UCSD-AML1 (cell line): ENCODE measurements around the gene TCF4.

Experiments used
- DNase-seq: peaks from one replicate; lab custom pipeline; 2025; ENCODE audit not compliant: unreplicated experiment; lab: John Stamatoyannopoulos, UW

The TCF4 gene

DNA sequence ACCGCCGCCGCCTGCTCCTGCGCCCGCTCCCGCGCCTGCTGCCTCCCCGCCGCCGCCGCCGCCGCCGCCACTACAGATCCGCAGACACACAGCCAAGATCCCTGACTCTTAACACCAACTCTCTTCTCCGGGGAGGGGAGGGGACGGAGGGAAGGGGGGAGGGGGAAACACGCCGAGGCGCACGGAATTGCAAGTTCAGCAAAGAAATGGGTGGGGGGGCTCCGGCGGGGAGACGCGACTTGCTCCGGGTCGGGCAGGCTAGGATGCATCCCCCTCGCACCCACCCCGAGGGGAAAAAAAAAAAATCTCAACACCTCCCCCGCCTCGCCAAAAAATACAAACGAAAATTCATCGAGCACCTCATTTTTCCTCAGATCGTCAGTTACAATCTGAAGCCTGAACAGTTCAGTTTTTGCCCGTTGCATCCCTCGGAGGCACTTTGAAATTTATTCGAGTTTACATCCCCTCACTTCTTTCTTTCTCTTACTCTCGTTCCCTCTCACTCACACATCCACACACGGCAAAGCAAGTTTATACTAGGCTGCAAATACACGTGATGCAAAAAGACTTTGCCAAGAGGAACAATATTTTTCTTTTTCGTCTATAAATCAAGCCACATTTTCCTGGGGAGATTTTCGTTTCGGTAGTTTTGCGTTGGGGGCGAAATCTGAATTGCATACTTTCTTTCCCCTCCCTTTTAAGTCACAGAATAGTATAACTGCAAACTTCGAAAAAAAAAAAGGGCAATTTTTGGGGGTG is at the start of gene TCF4:
TSS of gene TCF4 (minus strand) at position 82 of the 759 bp plus-strand sequence. CDS start 1,076 bp downstream, outside the sequence.
- peak; percentile 19 for DNase-seq

DNA sequence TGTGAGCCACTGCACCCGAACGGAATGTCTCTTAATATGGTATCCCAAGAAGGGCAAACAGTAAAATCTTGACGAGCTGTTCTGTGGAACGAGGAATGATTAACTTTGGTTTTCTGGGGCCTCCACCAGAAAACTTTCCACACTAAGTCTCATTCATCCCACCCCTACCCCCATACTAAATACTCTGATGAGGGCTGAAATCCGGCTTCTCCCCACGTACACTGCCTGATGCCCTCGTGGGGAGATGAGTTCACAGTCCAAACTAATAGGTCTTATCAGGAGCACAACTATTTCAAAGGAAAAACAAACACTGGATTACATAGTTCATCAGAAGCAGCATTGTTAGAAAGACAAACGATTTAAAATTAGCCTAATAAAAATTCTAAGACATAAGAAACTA is 49.2 kb upstream of the TCF4 start:
- no peak for DNase-seq

DNA sequence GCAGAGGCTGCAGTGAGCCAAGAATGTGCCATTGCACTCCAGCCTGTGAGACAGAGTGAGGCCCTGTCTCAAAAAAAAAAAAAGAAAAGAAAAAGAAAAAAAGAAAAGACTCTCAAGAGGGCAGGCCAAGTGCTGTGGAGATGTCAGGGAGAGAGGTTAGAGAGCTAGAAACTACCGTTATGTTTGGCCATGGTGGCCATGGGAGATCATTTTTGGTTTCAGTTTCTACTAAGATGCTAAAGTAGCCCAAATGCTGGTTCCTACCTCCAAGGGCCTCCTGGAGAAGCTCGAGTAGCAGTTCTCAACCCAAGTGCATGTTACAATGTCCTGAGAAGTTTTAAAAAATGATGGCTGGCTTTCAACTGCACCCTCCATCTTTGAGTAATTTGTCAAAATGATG is 47.4 kb upstream of the TCF4 start:
- no peak for DNase-seq

DNA sequence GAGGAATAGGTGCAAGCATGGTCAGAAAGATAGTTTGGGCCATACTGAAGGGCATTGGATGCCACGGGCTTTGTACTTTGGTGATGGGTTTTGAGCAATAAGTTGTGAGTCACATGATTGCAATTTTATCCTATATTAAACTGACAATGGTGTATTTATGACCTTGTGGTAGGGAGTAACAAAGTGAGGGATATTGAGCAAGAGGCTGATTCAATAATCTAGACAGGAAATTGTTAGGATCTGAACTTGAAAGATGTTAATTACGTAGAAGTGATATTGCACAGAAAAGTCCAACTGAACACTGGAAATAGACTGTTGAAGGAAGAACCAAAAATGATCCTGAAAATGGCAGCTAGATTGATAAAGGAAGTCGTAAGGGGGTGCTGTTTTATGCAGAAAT is 46.6 kb upstream of the TCF4 start:
- DNase-seq = no peak

DNA sequence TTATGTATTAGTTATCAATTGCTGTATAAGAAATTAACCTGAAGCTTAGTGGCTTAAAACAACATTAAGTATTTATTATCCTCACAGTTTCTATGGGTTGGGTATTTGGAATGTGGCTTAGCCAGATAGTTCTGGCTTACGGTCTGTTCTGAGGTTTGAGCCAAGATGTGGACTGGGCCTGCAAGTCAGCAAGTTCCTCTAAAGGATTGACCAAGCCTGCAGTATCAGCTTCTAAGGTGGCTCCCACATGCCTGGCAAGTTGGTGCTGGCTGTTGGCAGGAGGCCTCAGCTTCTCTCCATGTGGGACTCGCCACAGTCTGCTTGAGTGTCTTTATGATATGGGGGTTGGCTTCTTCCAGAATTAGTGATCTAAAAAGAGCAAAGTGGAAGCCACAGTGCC is 45.0 kb upstream of the TCF4 start:
- no peak for DNase-seq

DNA sequence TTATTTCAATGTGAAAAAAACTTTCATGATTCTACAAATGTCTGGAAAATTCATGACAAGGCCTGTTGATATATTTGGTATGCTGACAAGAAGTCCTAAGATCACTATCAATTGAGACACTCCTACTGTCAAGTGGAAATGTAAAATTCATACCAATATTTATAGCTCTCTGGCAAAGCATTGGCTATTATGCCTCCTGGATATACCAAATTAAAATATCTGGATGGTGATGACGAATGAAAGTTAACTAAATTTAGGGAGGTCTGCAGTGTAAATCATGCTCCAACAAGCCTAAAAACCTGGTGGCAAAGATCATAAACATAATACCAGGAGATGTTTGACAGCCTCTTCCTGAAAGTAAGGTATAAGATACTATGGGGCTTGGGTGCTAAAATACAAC is 41.1 kb upstream of the TCF4 start:
- DNase-seq = no peak

DNA sequence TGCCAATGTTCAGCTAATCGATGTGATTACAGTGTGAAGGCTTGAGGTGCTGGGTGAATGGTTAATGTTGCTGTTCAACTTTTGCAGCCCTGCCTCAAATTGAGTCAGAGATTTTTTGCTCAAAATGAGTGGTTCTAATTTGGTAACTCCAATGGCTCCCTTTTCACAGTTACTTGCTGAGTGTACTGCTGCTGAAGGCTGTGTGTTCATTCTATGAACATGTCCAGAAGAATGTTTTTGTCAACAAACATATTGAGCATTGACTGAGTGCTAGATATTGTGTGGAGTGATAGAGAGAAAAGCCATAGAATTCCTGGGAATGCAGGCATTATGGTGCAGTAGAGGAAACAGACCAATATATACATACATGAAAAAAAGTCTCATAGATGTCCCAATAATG is 39.0 kb upstream of the TCF4 start:
- DNase-seq = no peak

DNA sequence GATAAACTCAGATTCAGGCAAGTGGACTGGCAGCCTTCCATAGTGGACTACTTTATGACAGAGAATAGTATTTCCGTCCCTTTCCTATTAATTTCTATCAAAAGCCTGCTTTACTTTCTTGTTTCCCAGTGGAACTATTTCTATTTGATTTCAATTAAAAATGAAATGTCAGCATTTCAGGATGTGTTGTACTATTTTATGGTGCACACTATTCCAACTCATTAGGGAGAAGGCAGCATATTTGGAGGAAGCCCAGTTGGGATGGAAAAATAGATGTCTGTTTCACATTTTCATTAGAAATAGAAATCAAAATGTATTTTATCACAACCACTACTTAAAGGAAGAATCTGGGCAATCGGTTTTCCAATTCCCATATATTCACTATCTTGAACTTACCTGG is 37.9 kb upstream of the TCF4 start:
- DNase-seq = no peak

DNA sequence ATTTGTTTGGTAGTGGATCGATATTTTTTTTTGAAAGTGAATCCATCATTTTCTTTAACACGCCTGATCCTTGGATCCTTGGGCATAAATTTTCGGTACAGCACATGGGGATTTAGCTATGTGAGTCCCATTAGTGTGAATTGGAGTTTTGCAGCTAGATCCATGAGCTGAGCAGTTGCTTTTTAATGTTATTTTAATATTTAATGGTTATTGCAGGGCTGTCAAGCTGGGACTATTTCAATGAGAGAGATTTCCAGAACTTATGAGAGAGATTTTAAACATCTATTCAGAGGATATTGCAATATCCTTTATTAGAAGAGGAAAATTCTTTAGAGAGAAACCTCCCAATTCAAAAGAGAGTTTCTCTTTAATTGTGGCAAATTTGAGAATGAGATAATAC is 35.6 kb upstream of the TCF4 start:
- DNase-seq = no peak

DNA sequence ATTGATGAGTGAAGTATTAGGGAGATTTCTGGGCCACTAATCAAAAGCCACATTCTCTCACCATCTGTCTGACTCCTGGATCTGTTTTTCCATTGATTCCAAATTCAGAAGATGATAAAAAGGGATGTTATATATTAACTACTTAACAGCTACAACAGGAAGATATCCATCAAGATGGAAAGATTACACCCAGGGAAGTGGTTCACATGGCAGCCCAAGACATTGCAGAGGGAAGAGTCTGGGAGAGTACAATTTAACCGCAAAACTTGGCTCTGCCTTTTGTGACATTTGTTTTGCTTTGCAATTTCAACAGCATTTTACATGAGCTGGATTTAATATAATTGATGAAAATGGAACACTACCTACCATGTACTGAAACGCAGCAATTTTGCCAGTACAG is 22.5 kb upstream of the TCF4 start:
- DNase-seq = no peak

DNA sequence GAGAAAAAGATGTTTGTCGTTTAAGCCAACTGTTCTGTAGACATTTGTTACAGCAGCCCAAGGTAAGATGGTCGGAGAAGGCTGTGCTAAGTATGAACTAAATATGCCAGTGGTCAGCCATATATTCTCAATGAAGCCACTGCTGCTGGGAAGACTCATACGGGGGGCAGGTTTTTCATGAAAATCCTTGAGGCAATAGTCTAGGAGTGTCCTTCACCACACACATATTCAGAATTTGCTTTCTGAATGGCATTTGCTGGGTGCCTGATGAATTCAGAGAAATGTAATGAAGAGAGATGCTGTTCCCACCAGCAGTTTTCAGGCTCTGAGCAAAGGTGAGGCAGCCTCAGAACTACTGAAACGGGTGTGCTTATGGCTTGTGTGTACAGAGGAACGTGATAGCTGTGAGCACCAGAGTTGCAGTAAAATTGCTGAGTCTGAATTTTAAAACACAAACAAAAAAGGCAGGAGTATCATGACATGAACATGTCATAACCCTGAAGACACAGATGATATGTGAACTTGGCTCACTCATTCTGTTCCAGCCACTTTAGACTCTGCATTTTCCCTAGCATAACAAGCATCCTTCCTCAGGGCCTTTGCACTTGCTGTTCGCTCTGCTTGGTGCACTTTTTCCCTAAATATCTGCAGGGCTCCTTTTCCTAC is 21.3 kb upstream of the TCF4 start:
- no peak for DNase-seq

DNA sequence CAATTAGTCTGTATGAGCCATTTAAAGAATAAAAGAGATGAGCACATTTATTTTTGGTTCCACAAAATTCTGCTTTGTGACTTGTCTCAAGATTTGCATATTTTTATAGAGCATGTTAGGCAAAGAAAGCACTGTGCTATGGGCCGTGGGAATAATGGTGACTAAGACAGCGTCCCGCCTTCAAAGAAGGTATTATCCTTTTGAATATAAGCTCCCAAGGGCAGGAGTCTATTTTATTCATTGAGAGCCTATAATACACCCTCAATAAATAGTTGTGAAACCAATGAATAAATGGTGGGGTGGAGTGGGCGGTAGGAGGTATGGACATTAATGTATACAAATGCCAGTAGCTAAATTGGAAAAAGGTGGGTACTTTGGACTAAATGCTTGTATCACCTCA is 20.5 kb upstream of the TCF4 start:
- DNase-seq = no peak

DNA sequence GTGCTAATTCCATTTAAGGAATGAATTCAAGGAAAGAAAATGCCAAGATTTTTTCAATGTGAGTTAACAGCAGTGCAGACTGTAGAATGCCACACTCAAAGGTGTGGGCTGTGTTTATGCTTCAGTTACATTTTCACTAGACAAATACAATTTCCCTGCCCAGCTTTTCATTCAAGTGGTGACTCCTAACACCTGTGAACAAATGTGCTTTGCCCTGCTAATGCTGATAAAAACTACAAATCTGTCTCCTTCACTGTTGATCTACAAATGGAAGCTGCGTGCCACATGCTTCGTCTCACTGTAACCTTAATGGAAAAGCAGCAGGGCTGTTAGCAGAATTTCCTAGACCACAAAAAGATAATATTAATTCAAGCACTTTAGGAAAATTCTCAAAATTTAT is 19.8 kb upstream of the TCF4 start:
- no peak for DNase-seq

DNA sequence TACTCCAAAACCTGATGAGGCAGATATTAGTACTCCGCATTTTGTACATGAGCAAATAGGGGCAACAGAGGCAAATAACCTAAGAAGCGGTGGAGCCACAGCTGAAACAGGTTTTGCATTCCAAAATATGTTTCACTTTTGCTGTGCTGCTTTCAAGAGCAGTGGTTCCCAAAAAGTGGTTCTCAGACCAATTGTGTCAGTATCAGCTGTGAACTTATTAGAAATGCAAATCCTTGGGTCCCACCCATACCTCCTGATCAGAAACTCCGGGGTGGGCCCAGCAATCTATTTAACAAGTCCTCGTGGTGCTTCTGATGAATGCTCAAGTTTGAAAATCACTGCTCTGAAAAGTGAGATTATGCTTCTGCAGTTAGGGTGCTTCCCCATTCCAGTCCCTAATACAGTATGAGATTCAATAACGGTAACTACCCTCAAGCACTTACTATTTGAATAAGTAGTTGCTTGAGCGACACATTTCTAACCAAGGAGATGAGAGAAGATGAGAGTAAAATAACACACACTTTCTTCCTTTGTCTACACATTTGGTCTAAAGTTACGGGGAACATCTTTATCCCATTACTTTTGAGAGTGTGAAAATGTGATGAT is 17.8 kb upstream of the TCF4 start:
- no peak for DNase-seq

DNA sequence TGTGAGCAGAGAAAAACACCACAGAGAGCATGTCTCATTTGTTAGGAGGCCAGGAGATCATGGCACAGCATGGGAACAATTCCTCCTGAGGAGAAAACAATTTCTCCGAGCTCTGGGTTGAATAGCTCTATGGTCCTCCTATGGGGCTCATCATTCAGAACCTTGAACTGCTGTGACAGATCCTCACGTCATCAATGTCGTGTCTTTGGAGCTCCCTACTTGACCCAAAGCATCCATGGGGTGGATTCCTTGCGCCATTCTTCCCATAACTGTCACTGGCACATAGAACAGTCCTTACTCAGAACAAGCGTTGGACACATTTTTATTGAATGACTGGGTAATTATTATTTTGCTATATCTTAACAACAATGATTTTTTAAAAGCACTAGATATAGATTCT is 15.8 kb upstream of the TCF4 start:
- no peak for DNase-seq

DNA sequence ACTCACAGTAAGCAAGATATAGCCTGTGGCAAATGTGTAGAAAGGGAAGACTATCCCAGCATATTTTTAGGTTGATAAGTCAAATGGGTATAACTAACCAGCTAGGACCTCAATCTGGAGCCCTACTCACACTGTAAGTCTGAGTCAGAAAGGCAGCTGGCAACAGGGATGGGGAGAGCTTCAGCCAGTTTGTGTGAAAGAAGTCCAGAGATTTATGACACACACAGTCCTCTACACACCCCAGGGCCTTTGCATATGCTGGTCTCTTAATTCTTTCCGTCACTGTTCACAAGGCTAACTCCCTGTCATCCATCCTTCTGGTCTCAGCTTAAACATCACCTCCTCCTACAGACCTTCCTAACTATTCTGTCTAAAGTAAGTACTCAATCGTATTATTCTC is 5.9 kb upstream of the TCF4 start:
- no peak for DNase-seq

DNA sequence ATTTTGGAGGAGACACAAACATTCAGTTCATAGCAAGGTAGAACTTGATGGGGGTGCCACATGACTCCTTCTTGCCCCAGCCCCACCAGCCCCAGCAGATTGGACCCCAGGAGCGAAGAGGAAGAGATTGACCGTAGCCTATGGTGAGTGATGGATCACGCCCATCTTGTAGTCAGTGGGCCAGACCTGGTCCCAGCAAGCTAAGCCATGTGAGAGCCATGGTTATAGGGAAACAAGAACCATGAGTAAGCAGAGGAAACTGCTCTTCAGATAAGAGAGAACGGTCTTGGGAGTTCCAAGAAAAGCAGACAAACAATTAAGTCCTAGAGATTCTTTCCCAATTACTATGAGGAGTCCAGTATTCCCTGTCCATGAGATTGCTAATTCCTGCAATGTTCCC is 4.6 kb upstream of the TCF4 start:
- peak; percentile 12 for DNase-seq

DNA sequence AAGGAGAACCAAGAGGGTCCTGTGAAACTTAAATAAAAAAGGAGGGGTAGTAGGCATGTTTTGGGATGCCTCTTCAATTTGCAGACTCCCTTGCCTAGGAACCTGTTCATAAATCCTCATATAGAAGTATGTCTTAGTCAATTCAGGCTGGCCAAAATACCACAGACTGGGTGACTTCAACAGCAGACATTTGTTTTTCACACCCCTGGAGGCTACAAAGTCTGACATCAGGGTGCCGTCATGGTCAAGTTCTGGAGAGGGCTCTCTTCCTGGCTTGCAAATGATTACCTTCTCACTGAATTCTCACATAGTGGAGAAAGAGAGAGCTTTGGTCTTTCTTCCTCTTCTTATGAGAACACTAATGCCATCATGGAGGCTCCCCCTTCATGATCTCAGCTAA is 4.1 kb upstream of the TCF4 start:
- DNase-seq = no peak

DNA sequence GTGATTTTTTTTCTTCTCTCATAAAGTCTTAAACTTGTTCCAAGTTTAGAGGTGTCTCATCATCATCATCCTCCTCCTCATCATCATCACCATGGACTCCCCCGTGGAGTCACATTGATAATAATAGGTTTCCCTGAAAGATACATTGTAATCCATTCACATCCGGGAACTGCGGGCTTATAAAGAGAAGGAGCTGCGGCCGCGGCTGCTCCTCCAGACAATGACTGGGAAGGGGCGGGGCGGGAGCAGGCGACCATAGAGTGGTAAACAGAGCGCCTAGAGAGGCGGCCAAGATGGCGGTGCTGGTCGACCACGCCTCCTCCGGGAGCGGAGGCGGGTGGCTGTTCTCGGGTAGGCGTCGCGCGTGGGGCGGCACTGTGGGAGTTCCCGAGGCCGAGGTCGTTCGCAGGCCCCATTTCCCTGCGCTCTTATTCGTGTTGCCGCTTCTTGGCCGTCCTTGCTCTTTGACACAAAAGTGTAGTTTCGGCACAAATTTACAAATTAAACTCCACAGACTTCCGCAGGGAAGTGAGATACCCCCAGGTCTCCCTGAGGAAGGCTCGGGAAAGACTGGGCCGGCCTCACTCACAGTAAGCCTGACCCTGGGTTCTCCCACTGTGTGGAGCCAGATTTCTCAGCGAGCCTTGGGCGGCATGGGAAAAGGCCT is 1.8 kb upstream of the TCF4 start:
- DNase-seq = peak; percentile 88

DNA sequence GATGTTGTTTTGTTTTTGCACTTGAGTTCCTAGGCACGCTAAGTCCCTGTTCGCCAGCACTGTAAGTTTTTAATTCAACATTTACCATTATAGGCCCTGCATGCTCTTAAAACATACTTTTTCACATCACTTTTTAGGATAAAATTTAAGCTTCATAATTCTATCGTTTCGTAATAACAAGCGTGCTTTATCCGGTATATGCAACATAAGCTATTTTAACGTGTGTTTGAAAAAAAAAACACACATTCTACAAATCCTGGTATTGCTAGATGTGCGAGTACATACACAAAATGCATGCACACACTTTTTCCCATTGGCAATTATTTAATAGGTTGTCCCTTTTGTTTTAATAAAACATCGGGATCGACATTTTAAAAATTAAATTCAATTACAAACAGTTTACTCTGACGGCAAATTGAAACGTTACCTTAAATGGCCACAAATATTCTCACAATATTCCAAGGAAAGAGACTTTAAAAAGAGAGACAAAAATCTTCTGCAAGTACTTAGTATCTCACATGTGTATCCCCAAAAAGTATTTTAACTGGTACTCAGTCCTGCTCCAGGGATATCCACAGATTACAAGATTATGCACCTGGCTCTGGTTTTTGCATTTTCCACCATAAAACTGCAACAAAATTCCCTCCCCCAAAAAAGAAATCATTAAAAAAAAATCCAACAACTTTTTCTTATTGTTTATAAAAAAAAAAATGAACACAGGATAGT is 1.0 kb upstream of the TCF4 start:
- no peak for DNase-seq

DNA sequence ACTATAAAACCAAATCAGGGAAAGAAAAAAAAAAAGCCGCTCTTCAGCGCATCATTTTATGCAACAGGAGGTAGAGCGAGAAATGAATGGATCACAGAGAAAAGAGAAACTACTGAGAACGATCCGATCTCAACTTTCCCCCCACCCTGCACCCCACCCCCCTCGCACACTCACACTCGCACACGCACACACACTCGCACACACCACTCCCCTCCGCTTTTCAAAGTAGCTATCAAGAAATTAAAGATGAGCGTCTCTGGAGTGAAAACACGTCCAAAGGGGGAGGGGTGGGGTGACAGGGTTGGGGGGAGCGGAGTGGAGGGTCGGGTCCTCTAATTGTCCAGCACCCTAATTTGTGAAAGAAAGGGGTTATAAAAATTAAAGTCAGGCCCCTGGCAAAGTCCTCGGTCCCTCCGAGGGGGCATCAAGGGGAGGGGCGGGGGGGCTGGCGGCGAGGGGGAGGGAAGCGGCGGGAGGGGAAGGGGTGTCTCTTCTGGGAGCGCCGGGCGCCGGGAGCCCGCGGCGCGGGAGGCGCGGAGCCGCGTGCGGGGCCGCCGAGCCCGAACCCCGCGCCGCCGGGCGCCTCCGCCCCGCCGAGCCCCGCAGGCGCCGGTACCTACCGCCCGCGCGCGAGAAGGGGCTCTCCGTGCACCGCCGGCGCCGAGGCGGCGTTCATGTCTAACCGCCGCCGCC is 428 bp downstream of the TCF4 start:
- DNase-seq = no peak
